GM19043 (cell line): ENCODE data around the gene DNAJC16.
"Not testable (repeated sequence)": the region's sequence is repeated elsewhere in the genome, so short reads cannot be mapped to it uniquely, and the experiment has no call there.

Source experiments
- ATAC-seq: cut with Tn5 transposase; IDR thresholded peaks from one replicate; pipeline ENCODE4 v1.9.1; 2021; ENCODE audit warnings: low read depth; ENCODE audit not compliant: unreplicated experiment

DNAJC16 gene

DNA sequence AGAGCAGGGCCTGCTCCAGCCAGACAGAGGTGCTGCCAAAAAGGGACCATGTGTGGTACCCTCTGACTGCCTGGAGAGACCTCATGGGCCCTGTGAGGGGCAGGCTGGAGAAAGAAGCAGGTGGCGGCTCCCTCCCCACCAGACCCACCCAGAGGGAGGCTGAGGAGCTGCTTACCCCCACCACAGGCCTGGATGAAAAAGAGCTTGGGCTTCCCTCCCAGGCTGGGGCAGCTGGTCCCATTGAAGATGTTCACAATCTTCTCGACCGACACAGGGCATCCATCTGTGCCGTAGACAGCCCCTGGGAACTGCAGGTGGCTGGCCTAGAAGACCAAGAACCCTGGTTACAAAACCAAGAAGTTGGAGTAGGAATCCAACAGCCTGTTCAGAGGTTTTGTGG lies 22.2 kb upstream of the DNAJC16 start:
- ATAC-seq, result no peak

DNA sequence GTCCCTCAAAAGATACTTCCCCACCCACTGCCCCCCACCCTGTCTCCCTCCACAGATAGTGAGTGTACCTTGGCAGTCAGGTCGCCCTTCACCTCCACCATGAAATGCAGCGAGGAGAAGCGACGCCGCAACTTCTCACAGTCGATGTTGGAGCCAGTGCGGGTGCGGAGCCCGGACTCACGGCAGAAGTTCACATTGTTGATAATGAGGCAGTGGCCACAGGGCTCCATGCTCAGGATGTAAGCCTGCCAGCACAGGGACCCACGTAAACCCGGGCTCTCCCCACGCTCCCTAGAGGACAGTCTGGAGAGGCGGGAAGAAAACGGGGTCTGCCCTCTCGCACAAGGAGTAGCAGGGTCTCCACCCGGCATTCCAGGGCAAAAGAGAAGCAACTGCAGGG lies 19.8 kb upstream of the DNAJC16 start:
- no peak for ATAC-seq

DNA sequence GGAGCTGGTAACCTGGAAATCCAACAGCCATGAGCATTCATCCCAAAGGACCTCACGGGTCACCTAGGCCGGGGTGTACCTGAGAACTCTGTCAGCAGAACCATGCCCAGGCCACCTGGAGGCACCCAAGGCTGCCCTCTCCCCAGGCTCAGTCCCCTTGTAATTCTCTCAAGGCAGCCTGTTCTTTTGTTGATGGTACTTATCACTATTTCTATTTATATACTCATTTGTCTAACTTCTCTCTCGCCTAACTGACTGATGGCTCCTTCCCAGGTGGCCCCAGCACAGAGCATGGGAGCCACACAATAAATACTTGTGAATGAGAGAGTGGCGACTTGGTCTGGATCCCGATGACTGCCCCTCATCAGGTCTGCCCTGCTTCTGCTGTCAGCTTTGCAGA lies 19.4 kb upstream of the DNAJC16 start:
- no peak for ATAC-seq

GRCh38 chr1:15508700-15509487 lies 17.8 kb upstream of the DNAJC16 start:
- no peak for ATAC-seq

GRCh38 chr1:15509586-15509985 lies 17.1 kb upstream of the DNAJC16 start:
- no peak for ATAC-seq

- no peak for ATAC-seq
These were observed 15.8 kb upstream of the DNAJC16 start for GRCh38 chr1:15510611-15511405.

DNA sequence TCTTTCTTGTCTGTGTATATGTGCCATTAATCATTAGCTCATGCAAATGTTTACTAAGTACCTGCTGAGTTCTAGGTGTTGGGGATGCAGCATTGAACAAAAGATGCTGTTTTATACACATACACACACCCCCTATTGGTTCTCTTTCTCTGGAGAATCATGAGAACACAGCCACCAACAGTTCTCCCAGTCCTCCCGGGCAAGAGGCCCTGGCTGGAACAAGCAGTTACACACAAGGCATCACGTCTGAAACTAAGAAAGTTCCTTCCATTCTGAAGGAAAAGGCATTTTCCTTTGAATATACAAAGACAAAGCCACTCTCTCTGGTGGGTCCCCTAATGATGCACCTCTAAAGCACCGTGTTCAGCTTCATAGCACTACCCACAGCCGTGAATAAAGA lies 13.5 kb upstream of the DNAJC16 start:
- no peak for ATAC-seq

- ATAC-seq, result no peak
These were observed 12.7 kb upstream of the DNAJC16 start for GRCh38 chr1:15513919-15514318.

DNA sequence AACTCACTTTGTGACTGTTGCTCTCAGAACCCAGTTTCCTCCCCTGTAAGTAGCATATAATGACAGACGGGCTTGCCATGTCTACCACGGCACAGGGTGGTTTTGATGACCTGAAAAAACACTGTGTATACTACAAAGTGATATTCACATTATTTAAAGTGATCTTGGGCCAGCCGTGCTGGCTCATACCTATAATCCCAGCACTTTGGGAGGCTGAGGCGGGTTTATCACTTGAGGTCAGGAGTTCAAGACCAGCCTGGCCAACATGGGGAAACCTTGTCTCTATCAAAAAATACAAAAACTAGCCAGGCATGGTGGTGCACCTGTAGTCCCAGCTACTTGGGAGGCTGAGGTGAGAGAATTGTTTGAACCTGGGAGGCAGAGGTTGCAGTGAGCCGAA lies 12.1 kb upstream of the DNAJC16 start:
- not testable (repeated sequence) for ATAC-seq

DNA sequence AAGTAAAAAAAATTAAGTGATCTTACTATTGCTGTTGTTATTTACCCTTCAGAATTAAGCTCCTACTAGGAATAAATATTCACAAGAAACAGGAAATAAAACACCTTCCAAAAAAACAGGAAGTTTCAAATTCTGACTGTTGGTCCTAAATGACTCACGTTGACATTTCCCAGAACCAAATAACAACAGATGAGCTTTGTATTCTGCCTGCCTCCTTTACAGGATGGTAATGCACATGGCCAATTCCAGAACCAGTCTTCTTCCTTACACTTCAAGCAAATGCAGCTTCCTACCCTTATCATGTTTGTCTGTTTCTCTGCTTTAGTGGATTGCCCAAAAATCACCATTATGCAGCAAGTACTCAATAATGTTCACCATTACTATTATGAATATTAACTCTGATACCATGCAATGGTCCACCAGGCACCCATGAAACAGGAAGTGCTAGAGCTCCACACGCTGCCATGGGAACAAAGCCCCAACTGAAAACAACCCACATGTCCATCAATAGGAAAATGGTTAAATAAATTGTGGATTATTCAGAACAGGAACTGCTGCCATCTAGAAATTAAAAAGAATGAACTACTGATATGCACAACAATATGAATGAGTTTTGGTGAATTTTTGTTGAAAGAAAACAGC lies 11.5 kb upstream of the DNAJC16 start:
- ATAC-seq, result no peak

- ATAC-seq, result no peak
These were observed 7.0 kb upstream of the DNAJC16 start for GRCh38 chr1:15519625-15520024.

DNA sequence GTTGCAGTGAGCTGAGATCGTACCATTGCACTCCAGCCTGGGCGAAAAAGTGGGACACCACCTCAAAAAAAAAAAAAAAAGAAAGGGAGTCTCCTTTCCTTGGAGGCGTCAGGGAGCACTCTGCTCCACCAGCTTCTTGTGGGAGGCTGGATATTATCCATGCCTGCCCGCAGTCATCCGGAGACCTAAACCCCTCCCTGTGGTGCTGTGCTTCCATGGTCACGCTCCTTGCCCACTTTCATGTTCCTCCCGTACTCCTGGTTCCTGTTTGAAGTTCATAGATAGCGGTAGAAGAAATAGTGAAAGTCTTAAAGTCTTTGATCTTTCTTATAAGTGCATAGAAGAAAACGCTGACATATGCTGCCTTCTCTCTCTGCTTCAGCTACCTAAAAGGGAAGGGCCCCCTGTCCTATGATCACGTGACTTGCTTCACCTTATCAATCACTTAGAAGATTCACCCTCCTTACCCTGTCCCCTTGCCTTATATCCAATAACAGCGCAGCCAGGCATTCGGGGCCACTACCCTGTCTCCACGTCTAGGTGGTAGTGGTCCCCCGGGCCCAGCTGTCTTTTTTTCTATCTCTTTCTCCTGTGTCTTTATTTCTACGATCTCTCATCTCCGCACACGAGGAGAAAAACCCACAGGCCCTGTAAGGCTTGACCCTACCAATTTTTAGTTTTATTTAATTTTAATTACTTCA lies 5.3 kb upstream of the DNAJC16 start:
- not testable (repeated sequence) for ATAC-seq

GRCh38 chr1:15522551-15522950 lies 4.1 kb upstream of the DNAJC16 start:
- no peak for ATAC-seq

DNA sequence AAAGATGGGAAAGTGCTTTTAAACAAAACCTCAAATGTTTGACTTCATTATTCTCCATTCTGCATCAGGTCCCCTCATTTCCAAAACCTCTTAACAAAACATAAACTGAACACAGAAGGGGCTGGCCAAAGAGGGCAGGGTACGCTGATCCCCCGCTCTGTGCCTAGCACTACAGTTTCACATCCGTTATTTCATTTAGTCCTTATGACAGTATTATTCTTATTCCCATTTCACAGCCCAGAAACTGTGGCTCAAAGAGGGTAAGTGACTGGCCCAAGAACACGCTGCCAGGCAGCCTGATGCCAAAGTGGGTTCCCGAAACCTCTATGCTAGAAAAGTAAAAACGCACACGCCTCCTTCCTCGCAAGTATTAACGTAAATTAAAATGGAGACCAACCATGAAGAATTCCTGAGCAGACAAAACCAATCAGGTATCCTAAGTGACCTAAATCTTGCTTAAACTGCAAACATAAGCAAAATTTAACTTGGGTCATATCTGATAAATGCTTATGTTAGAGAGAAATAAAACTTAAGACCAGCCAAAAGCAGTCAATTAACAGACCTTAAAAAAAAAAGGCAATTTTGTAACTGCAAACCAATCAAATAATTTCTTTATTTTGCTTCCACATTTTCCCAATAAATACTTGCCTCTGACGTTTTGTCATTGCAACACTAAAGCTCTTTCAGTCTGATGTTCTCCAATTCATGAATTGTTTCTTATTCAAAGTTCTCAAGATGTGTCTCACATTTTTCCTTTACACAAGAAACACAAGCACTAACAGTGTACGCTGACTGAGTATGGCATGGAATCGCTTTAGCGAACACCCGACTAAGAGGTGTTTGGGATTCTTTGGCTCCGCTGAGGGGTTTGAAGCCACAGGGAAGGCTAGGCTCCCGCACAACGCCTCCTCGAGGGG lies 3.3 kb upstream of the DNAJC16 start:
- ATAC-seq, result no peak

DNA sequence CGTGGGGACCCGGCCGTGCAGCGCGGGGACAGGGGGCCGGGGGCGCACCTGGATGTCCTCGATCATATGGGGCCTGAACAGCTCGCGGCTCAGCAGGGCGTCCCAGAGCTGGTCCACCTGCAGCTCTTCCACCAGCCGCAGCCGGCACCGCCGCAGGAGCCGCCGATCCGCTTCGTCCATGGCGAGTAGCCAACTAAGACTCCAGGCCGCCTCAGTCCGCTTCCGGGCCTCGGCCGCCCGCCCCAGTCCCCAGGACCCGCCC lies 2.7 kb upstream of the DNAJC16 start, which contains the start of gene CASP9:
Gene CASP9 (minus strand): TSS at position 195 of the 262 bp plus-strand sequence. CDS start 15 bp downstream, at position 180.
- ATAC-seq, result no peak

DNA sequence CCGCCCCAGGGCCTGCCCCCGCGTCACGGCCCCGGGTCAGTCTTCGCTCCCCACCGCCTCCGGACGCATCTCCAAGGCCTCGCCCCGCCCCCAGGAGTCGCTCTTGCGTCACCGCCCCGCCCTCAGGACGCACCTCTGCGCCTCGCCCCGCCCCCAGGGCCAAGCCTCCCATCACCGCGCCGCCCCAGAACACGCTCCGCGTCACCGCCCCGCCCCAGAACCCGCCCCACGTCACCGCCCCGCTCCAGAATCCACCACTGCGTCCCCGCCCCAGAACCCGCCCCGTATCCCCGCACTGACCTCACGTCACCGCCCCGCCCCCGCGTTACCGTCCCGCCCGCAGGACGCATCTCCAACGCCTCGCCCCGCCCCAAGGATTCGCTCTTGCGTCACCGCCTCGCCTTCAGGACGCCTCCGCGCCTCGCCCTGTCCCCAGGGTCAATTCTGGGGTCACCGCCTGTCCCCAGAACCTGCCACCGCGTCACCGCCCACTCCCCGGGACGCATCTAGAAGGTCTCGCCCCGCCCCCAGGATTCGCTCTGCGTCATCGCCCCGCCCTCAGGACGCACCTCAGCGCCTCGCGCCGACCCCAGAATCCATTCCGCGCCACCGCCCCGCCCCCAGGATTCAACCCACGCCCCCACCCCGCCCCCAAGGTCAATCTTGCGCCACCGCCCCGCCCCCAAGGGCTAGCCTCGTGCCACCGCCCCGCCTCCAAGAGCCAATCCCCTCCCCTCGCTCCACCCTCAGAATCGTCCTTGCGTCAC lies 2.2 kb upstream of the DNAJC16 start:
- ATAC-seq, result peak; percentile 35

GRCh38 chr1:15525050-15526020 lies 1.3 kb upstream of the DNAJC16 start:
- peak; percentile 40 for ATAC-seq

- no peak for ATAC-seq
These were observed 593 bp upstream of the DNAJC16 start for GRCh38 chr1:15526021-15526489.
